Measurements from ENCODE around the gene RMI2. TPM values are rescaled to one million over a fixed set of nuclear protein-coding genes. Genes with fewer than 3 reads are reported as not detected.

RMI2 gene
- total and polyA plus RNA-seq, 2 of the 8 experiments (the other 6 are each of a cell fraction or from before 2014, with no cell fraction given), result 58.2 to 96.0 TPM

- H3K56ac ChIP-seq (replicated peaks; ENCODE audit: insufficient read length, low read depth, low read length), result no peak overlapping the region
- ChIA-PET POLR2A (ENCODE audit: partially characterized antibody) (interaction anchor here (0.6 to 2.4 kb wide), 6 partner anchors 8 to 84 kb away, joined by 3 to 14 read pairs (median 4); partner anchors contain the start of gene SOCS1), CTCF (ENCODE audit: partially characterized antibody) (interaction anchor here (0.6 to 2.0 kb wide), 4 partner anchors 12 to 240 kb away, joined by 3 to 5 read pairs (median 4); no protein-coding TSS in a partner anchor)
- H3K36me3 ChIP-seq (ENCODE audit: control insufficient read depth in 2 of 4, insufficient read depth in 4 of 4, low read length in 3 of 4), result no peaks in the 10 kb centered on the region
- no peak overlapping the region; the same call in 1 of the 2 replicates for H4K8ac ChIP-seq (ENCODE audit: extremely low read depth, insufficient read depth, low read length)
- no peak overlapping the region for H2AFZ ChIP-seq (ENCODE audit: low read length)
- peaks cover 0 to 7% of the 10 kb centered on the region in 2 experiments; a peak in 2 of 4 replicates for H3K79me2 ChIP-seq (ENCODE audit: control insufficient read depth in 1 of 2, insufficient read depth in 2 of 2, low read length in 2 of 2)
- peaks cover 2% of the 10 kb centered on the region for H3K23me2 ChIP-seq (ENCODE audit: low read depth, low read length)
- no peak overlapping the region for H4K91ac ChIP-seq (replicated peaks; ENCODE audit: insufficient read length, low read length)
- H2BK12ac ChIP-seq (ENCODE audit: low read depth, low read length), result no peak overlapping the region
- H3K27me3 ChIP-seq (replicated peaks in 1 of 4; ENCODE audit: control insufficient read depth in 3 of 4, extremely low read depth in 1 of 4, insufficient read depth in 3 of 4, low read length in 3 of 4), result no peaks in the 10 kb centered on the region
- no peak overlapping the region for H3K4me3 ChIP-seq (ENCODE audit: extremely low read depth in 1 of 4, insufficient read depth in 2 of 4, low read depth in 3 of 4, low read length in 4 of 4)
- H3K14ac ChIP-seq (ENCODE audit: insufficient read length), result no peak overlapping the region
- no peaks in the 10 kb centered on the region for H4K20me1 ChIP-seq (replicated peaks in 1 of 2; ENCODE audit: control insufficient read depth in 1 of 2, insufficient read depth in 2 of 2, low read length in 2 of 2)
- H2BK15ac ChIP-seq (ENCODE audit: low read length), result no peak overlapping the region
- H2AK5ac ChIP-seq (ENCODE audit: low read depth, low read length), result no peak overlapping the region
- H3K18ac ChIP-seq (ENCODE audit: extremely low read depth, low read length), result no peak overlapping the region
- H3K79me1 ChIP-seq (ENCODE audit: low read depth, low read length), result no peaks in the 10 kb centered on the region
- TF ChIP-seq TBP (IDR thresholded peaks at IDR 0.05; ENCODE audit: low read depth, low read length) (no peak), E2F6 (IDR thresholded peaks at IDR 0.05) (peak; percentile 56; the same call in 1 of the 2 replicates)
- H3K23ac ChIP-seq (ENCODE audit: insufficient read length), result no peak overlapping the region
- H3K4me2 ChIP-seq (ENCODE audit: insufficient read depth in 1 of 2, low read depth in 2 of 2, low read length in 2 of 2), result no peak overlapping the region
- H3K4ac ChIP-seq (replicated peaks; ENCODE audit: insufficient read length, low read depth, low read length), result no peak overlapping the region
- no peak overlapping the region for H2BK120ac ChIP-seq (replicated peaks; ENCODE audit: low read depth, low read length)
- no peak overlapping the region for H2BK5ac ChIP-seq (ENCODE audit: low read depth, low read length)
- FAIRE-seq, result no peak
- H3K9me3 ChIP-seq (ENCODE audit: insufficient read depth in 2 of 2, low read depth in 1 of 2, low read length in 1 of 2), result peaks cover 0 to 7% of the 10 kb centered on the region in 2 experiments; a peak in 1 of 4 replicates
- no peak overlapping the region for H2BK20ac ChIP-seq (ENCODE audit: low read length)
- no peak overlapping the region for H4K5ac ChIP-seq (ENCODE audit: insufficient read length, low read depth, low read length)
- H3K9ac ChIP-seq (replicated peaks in 1 of 4; ENCODE audit: extremely low read depth in 1 of 4, low read depth in 3 of 4, low read length in 3 of 4), result no peak overlapping the region
- no peak for DNase-seq (ENCODE audit: low read depth in 1 of 2, low spot score in 2 of 2)
- 70% methylated on average over 4 of the region's 4 CpGs; no CpG with 5 or more reads in 1 of the 2 experiments for whole genome bisulfite sequencing, 2 experiments (ENCODE audit: extremely low coverage in 1 of 2, insufficient coverage in 1 of 2, insufficient read length in 1 of 2, insufficient replicate concordance in 2 of 2, low coverage in 1 of 2, low lambda C conversion rate in 2 of 2, missing lambda C conversion rate in 1 of 2)
- peaks cover 0 to 10% (median 4%) of the 10 kb centered on the region in 4 experiments; a peak in 4 of 7 replicates for H3K4me1 ChIP-seq (replicated peaks in 1 of 4; ENCODE audit: control insufficient read depth in 3 of 4, insufficient read depth in 4 of 4, low read length in 3 of 4)
- no peak overlapping the region for H3K27ac ChIP-seq (ENCODE audit: low read depth, low read length)
These were observed 4.5 kb upstream of the RMI2 start for GRCh38 chr16:11340710-11341109.
